ENCODE measurements around the gene PGLYRP2.
A peak's percentile ranks its signal among the peaks of the same experiment; 100 is the strongest.
"Not testable (repeated sequence)": the region's sequence is repeated elsewhere in the genome, so short reads cannot be mapped to it uniquely, and the experiment has no call there.

Gene PGLYRP2, protein sequence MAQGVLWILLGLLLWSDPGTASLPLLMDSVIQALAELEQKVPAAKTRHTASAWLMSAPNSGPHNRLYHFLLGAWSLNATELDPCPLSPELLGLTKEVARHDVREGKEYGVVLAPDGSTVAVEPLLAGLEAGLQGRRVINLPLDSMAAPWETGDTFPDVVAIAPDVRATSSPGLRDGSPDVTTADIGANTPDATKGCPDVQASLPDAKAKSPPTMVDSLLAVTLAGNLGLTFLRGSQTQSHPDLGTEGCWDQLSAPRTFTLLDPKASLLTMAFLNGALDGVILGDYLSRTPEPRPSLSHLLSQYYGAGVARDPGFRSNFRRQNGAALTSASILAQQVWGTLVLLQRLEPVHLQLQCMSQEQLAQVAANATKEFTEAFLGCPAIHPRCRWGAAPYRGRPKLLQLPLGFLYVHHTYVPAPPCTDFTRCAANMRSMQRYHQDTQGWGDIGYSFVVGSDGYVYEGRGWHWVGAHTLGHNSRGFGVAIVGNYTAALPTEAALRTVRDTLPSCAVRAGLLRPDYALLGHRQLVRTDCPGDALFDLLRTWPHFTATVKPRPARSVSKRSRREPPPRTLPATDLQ

DNA sequence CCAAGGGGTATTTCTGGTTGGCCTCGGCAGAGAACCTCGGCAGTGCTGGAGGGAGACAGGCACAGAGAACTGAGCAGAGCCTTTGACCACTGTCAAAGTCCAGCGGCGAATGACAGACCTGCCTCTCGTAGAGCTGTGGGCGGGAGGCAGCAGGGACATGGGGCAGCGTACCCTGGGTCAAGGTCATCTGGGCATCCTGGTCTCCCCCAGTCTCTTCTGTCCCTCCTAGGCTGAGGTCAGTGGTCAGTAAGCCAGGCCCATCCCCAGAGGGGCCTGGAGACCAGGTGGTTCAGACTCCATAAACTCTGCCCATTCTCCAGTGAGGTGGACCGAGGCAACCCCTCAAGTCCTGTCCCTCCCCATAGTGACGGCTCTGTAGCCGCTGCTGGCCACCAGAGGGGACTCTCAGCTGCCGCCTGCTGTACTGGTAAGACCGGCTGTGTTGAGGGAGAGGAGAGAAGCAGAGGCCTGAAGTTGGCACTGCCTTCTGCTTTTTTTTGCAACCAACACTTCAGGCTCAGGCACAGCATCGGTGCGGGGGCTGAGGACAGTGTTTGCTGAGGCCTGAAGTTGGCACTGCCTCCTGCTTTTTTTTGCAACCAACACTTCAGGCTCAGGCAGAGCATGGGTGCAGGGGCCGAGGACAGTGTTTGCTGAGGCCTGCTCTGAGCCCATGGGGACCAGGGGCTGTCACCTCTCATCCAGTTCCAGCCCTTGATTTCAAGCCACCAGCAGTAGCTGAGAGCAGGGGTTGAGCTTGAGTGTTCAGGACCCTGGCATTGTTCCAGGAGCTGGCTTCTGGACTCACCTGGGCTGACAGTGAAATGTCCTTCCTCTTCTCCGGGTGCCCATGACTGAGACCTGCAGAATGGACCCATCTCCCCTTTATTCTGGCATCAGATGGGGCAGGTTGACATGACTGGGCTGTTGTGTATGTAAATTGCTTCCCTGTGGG, at the start of gene PGLYRP2:
PGLYRP2 (minus strand) TSS at position 111 of the 955 bp plus-strand sequence. CDS start 130 bp downstream, outside the sequence.
- peak; percentile 16 for DNase-seq

DNA sequence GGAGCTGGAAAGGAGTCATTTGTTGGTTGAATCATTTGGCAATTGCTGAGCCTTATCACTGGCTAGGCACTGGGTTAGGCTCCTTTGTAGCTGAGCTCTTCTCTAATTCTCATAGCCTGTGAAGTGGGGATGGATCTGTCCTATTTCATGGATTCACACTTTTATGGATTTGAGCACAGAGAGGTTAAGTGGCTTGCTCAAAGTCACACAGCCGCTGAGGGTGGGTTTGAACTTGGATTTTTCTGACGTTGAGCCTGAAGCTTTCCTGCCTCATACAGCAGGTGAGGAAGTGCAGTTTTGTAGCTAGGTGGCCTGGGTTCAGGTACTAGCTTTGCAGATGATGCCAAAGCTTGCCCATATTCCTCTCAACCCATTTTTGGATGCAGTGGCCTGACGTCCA, 48.4 kb upstream of the PGLYRP2 start:
- DNase-seq = no peak

DNA sequence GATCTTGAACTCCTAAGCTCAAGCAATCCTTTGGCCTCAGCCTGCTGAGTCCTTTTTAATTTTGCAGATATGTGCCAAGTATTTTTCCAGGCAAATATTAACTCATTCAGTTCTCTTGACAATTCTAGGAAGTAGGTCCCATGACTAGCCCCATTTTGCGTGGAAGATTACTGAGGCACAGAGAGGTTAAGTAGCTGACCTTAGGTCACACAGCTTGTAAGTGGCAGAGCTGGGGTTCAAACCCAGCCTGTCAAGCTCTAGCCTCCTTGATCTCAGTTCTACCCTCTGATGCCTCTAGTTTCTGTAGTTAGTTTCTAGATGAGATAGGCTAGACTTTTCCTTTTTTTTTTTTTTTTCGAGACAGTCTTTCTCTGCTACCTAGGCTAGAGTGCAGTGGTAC, 47.1 kb upstream of the PGLYRP2 start:
- no peak for DNase-seq

DNA sequence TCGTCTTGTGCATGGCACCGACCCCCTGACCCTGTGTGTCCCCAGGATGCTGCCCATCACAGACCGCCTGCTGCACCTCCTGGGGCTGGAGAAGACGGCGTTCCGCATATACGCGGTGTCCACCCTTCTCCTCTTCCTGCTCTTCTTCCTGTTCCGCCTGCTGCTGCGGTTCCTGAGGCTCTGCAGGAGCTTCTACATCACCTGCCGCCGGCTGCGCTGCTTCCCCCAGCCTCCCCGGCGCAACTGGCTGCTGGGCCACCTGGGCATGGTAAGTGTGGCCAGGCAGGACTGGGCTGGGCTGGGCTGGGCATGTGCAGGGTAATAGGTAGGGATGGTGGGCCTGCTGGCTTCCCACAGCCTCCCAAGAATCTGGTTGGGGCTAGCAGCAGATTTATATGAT, 46.0 kb upstream of the PGLYRP2 start:
- DNase-seq = no peak

DNA sequence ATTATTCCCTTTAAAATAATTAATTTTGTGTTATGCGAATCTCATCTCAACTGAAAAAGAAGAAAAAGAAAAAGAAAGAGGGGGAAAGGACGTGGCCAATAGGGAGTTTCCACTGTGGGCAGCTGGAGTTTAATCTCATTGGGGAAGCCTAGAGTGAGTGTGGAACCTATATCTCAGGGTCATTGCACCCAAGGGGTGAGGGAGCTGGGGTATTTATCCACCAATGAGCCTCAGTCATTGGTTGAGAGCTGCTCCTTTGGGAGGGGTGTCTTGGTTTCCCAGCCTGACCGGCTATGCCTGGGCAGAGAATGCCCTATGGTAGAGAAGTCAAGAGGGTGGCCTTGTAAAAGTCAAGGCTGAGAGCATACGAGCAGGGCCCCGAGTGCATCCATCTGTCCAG, 45.5 kb upstream of the PGLYRP2 start:
- DNase-seq = no peak

DNA sequence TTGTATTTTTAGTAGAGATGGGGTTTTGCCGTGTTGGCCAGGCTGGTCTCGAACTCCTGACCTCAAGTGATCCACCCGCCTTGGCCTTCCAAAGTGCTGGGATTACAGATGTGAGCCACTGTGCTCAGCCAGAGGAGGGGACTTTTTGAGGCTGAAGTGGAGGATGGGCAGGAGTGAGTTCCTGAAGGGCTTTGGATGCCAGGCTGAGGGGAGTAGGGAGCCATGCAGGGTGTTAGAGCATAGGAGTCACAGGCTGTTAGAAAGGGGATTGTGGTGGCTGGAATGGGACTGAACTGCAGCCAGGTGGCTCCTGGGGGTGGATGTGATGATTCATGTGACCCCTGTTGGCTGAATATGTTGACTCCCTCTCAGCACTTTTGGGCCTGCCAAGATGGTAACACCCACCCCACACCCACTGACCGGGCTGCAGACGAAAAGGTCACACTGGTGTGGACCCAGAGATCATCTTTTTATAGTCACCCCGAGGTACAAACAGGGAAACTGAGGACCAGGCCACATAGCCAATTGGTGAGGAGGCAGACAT, 40.2 kb upstream of the PGLYRP2 start:
- DNase-seq = no peak

DNA sequence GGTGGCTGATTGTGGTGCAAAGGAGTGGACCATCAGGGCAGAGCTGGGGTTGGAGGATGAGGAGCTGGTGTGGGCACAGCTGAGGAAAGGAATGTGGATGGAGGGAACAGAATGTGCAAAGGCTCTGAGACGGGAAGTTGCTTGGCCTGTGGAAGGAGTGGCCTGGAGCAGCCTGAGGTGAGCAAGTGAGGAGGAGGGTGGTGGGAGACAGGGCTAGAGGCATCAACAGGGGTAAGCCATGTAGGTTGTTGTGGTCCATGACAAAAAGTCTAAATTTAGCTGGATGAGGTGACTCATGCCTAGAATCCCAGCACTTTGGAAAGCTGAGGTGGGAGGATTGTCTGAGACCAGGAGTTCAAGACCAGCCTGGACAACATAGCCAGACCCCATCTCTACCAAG, 38.5 kb upstream of the PGLYRP2 start:
- no peak for DNase-seq

DNA sequence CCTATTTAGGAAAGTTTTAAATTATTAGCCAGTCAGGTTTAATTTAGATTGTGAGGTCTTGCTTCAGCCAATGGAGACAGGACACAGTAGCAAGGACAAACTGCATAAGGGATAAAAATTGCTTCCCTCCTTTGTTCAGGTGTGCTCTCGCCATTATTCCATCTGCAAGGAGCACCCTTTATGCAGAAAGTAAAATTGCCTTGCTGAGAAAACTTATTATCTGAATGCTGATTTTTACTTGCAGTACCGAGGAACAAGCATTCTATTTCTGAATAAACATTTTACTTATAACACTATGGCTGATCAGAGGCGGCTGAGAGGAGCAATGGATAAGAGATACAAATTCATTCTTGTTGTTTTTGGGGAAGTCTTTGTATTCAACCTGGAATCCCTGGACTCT, 37.1 kb upstream of the PGLYRP2 start:
- DNase-seq = no peak

DNA sequence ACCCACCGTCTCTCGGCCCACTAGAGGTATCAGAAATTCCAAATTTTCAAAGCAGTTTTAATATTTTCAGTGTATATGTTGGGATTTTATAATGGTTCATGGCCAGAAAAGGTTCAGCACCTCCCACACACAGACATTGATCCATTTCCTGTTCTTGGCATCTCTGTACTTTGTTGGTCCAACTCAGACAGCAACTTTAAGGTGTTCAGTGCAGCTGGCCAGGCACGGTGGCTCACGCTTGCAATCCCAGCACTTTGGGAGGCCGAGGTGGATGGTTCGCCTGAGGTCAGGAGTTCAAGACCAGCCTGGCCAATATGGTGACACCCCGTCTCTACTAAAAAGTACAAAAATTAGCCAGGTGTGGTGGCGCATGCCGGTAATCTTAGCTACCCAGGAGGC, 35.9 kb upstream of the PGLYRP2 start:
- DNase-seq = not testable (repeated sequence)

DNA sequence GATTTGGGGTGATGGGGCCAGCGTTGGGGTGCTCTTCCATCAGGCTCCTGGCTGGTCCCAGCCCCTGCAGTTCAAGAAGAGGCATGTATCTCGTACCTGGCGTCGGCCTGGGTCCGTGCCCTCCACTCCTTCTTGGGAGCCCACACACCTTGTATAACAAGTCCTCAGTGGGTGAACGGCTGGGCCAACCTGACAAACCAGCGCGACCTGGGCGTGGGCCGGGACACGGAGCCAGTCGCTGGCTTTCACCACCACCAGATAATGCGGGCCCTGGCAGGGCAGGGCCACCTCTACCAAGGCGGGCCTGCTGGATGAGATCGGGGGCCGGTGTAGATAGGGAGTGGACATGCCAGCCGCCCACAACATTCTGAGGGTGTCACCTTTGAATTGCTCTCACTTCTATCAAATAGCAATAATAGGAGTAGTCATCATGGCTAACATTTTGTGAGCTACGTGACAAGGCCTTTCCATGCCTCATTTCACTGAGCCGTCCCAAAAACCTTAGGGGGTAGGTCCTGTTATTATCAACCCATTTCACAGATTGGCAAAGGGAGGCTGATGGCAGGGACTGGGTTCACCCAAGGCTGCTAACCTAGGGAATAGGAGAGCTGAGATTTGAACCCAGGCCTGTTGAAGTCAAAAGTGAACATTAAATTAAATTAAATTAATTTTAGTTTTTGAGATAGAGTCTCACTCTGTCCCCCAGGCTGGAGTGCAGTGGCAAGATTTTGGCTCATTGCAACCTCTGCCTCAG, 32.5 kb upstream of the PGLYRP2 start:
- no peak for DNase-seq

DNA sequence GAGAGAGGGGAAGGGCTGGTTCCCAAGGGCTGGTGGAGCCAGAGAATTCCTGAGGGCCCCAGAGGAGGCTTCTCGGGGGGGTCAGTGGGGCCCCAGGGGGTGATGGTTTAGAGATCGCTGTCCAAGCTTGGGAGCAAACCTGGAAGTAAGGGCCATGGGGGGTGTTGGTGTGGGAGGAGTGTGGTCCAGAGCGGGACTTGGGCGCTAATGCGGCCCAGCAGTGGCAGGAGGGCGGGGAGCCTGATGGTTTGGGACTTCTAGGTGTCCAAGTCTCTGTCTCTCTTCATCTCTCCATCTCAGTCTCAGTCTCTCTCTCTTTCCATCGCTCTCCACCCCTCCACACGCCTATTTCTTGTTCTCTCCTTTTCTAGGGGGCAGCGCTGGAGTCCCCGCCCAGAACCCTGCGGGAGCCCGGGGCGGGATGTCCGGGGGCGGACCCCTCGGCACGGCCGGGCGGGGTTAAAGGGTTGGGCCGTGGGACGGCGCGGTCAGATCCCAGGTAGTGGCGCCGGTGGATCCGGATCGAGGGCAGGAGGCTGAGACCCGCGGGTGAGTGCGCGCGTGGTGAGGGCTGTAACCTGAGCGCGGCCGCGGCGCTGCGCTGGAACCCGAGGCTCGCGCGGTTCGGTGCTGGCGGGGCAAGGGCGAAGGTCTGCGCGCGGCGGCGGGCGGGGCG, 28.9 kb upstream of the PGLYRP2 start, which contains the start of gene CYP4F22:
CYP4F22 (plus strand) TSS at position 491 of the 676 bp plus-strand sequence. CDS start 16,812 bp downstream, outside the sequence.
- no peak for DNase-seq

DNA sequence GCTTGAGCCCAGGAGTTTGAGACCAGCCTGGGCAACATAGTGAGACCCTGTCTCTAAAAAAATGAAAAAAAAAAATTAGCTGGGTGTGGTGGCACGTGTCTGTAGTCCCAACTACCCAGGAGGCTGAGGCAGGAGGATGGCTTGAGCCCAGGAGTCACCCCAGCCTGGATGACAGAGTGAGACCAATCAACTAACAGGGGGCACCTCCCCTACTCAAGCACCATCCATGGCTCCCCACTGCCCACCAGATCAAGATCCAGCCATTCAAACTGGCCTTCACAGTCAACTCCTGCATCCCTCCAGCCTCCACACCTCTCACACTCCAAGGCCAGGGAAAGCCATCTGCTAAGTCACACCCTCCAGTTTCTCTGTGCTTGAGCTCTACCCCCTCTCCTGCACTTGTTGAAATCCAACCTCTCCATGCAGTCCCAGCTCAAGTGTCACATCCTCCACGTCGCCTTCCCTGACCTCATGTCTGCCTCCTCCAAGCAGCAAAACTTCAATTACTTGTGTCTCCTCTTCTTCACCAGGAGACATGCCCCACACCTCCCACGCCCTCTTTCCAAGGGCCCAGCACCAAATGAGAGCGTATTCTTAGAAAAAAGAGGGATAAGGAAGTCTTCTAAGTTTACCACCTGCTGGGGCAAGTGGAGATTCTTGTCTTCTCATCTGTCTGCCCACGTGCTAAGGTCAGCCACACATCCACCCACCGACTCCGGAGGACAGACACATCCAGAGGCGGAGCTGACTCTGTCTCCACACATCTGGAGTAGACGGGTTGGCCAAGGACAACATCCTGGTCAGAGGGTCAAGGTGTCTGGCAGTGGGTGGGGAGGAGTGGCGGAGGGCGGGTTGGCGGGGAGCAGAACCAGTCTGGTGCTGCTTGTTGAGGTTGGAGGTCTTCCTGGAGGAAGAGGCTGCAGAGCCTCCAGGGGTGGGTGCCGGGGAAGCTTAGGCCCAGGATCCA, 28.1 kb upstream of the PGLYRP2 start:
- DNase-seq = no peak

DNA sequence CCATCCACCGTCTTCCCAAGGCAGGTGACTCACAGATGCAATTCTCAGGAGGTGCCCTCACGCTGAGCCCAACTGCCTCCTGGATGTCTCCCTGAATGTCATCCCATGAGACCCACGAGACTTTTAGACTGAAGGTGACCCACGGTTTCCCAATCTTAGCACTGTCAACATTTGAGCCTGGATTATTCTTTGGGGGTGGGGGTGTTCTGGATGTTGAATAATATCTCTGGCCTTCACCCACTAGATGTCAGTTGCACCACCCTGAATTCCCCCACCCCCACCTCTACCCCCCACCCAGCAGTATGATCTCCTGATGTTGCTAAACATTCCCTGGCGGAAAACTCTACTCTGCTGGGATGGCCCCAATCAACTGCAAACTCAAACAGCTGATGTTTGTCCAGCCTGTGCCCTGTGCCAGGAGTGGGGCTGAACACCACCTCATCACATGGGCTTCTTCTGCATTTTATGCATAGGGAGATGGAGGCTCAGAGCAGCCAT, 26.8 kb upstream of the PGLYRP2 start:
- DNase-seq = no peak

DNA sequence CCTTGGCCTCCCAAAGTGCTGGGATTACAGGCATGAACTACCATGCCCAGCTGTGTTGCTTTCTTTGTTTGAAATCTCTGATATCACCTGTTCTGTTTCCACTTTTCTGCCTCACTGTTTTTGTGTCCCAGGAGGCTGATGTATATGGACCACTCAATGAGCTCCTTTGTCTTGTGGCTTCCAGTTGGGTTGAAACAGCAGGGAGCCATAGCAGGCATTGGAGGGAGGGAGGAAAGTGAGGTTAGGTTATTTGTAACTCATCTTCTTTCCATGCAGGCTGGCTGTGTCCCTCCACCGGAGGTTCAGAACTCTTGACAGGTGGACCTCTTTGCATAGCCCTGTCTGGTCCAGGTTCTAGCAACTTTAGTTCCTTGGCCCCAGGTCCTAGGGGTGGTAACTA, 23.0 kb upstream of the PGLYRP2 start:
- DNase-seq = no peak

DNA sequence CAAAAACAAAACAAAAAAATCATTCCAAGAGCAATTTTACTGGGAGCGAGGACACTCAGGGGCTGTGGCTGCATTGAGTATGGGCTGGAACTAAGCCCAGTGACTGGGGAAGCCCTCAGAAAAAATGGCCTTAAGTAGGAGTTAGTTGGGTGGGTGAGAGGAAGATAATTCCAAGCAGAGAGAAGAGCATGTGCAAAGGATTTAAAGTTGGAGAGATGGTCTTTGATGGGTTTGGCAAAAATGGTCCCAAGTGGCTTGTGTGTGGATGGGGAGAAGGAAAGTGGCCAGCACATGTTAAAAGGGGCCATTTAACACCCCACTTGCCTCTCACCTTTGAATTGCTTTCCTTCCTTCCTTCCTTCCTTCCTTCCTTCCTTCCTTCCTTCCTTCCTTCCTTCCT, 22.3 kb upstream of the PGLYRP2 start:
- DNase-seq = no peak

DNA sequence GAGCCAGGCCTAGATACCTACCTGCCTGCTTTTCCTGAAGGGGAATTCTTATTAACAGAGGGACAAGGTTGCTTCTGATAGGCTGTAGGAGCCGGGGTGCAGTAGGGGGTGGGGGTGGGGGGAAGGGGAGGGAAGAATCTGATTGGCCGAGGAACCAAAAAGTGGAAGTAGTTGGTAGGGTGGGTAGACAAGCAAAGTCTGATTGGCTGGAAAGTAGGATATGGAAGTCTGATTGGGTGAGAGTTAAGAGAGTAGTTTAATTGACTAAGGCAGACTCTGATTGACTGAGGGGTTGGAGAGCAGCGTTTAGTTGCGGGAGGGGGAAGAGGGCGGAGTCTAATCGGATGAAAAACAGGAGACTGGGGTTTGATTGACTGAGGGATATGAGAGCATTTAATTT, 19.6 kb upstream of the PGLYRP2 start:
- DNase-seq = no peak

DNA sequence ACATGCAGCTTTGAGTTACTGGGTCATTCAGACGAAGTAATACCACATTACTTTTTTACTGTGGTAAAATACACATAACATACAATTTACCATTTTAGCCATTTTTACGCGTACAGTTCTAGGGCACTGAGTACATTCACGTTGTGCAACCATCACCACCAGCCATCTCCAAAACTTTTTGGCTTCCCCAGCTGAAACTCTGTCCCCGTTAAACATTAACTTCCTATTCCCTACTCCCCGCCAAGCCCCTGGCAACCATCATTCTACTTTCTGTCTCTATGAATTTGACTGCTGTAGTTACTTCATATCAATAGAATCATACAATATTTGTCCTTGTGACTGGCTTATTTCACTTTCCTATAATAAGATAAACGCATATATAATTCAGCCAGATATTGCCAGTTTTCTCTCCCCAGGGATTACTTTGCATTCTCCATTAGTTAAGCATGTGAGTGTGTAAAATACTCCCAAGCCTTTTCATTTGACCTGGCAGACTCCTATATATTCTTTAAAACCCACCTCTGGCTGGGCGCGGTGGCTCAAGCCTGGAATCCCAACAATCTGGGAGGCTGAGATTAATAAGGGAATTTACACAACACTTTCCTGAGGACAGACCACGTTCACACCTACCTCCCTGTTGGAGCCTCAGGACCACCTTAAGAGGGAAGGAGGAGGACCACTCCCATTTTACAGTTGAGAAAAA, 19.0 kb upstream of the PGLYRP2 start:
- DNase-seq = no peak

DNA sequence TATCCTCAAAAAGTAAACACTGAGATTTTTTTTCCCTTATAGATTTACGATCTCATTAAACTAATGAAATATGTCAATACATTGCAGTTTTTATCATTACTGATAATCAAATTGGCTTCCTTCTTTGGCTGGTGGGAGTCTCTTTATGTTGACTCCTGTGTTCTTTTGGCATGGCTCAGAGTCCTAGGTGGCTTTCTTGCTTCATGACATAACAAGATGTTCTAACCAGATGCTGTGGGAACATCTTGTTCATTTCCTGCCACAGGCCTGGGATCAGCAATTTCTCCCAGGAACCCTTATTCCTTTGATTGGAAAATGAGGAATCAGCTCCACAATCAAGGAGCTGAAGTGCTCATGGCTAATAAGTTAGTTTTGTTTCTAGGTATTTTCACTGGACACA, 15.8 kb upstream of the PGLYRP2 start:
- DNase-seq = no peak

DNA sequence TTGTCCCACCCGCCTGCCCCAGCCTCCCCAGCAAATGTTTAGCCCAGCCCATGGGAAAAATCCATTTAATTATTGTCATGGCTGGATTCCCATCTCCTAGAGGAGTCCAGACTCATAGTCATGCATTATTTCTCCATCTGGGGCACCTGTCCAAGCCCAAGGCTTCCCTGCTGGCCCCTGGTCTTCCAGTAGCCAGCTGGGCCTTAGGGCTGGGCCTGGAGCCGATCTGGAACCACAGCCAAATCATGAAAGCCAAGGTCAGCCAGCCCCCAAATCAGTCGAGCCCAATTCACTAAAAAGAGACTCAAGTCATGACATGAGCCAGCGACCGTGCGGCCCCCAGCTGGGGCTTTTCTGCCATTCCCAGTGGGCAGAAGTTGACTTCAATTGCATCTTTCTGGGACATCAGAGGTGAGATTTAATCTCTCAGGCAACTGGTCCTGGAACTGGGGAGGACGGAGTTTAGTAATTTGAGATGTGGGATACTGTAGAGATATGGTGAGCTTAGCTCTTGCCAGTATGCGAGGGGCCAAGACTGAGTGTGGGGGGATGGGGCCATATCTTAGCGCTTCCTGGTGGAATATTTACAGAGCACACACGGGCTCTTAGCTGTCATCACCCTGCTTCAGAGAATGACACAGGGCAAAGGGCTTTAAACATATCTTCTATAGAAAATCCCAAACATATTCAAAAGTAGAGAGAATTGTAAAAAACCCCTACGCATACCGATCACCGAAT, 9.4 kb upstream of the PGLYRP2 start:
- no peak for DNase-seq
